ENCODE results near the gene GPC5.

The GPC5 gene

GRCh38 chr13:92721620-92722019, 1323.2 kb downstream of the GPC5 start (continued):
- TF ChIP-seq ZNF37A (tag by site-specific recombination; IDR thresholded peaks at IDR 0.05), result no peak
- TF ChIP-seq ZNF16 (tag by site-specific recombination; IDR thresholded peaks at IDR 0.05; ENCODE audit: low read depth), result no peak

GRCh38 chr13:92727118-92727517, 1328.7 kb downstream of the GPC5 start:
- Histone ChIP-seq H3K4me3 (ENCODE audit: low read depth, low read length) (no peak overlapping the region), H3K27ac (ENCODE audit: extremely low read depth, low read depth, low read length) (no peak overlapping the region), H3K9me3 (ENCODE audit: control insufficient read depth, insufficient read depth, low read depth, low read length) (no peaks in the 10 kb centered on the region), H3K36me3 (ENCODE audit: control insufficient read depth in 2 of 2, insufficient read depth in 1 of 2, low read length in 2 of 2) (no peaks in the 10 kb centered on the region), H3K4me1 (ENCODE audit: control insufficient read depth, insufficient read depth, low read length) (no peaks in the 10 kb centered on the region)
- ChIA-PET CTCF (no interaction called here), POLR2A (no interaction called here)
- no peak for TF ChIP-seq TRIM28 (IDR thresholded peaks at IDR 0.05; ENCODE audit: borderline replicate concordance, low read length)
- TF ChIP-seq ZNF670 (tag by site-specific recombination; IDR thresholded peaks at IDR 0.05; ENCODE audit: low read depth), result no peak
- TF ChIP-seq, protein P1, sequence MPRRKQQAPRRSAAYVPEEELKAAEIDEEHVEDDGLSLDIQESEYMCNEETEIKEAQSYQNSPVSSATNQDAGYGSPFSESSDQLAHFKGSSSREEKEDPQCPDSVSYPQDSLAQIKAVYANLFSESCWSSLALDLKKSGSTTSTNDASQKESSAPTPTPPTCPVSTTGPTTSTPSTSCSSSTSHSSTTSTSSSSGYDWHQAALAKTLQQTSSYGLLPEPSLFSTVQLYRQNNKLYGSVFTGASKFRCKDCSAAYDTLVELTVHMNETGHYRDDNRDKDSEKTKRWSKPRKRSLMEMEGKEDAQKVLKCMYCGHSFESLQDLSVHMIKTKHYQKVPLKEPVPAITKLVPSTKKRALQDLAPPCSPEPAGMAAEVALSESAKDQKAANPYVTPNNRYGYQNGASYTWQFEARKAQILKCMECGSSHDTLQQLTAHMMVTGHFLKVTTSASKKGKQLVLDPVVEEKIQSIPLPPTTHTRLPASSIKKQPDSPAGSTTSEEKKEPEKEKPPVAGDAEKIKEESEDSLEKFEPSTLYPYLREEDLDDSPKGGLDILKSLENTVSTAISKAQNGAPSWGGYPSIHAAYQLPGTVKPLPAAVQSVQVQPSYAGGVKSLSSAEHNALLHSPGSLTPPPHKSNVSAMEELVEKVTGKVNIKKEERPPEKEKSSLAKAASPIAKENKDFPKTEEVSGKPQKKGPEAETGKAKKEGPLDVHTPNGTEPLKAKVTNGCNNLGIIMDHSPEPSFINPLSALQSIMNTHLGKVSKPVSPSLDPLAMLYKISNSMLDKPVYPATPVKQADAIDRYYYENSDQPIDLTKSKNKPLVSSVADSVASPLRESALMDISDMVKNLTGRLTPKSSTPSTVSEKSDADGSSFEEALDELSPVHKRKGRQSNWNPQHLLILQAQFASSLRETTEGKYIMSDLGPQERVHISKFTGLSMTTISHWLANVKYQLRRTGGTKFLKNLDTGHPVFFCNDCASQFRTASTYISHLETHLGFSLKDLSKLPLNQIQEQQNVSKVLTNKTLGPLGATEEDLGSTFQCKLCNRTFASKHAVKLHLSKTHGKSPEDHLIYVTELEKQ (tag by site-specific recombination; IDR thresholded peaks at IDR 0.05; ENCODE audit: borderline replicate concordance), result no peak
- TF ChIP-seq KLF10 (tag by site-specific recombination; IDR thresholded peaks at IDR 0.05), result no peak

DNA sequence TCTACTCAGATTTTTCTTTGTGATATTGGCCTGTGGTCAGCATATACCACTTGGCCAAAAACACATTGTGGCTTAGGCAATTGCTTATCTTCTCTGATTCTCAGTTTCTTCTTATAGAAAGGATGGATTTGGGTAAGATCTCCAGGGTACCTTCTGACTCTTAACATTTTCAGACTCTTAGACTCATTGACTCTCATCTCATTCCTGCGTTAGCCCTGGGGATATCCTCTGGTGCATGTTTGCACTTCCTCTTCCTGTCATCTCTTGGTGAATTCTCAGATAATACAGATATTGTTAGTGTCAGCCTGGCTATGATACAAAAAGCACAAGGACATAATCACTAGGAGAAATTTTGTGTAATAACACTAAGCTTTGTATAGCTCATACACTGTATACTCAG, 1335.6 kb downstream of the GPC5 start:
- no peak for TF ChIP-seq ZNF239 (tag by site-specific recombination; IDR thresholded peaks at IDR 0.05)
- CTCF ChIA-PET, result no interaction called here
- Histone ChIP-seq H3K4me3 (ENCODE audit: low read depth, low read length) (no peak overlapping the region), H3K36me3 (ENCODE audit: control insufficient read depth in 2 of 2, insufficient read depth in 1 of 2, low read length in 2 of 2) (no peaks in the 10 kb centered on the region), H3K27ac (ENCODE audit: extremely low read depth, low read depth, low read length) (no peak overlapping the region), H3K9me3 (ENCODE audit: control insufficient read depth, insufficient read depth, low read depth, low read length) (no peaks in the 10 kb centered on the region), H3K4me1 (ENCODE audit: control insufficient read depth, insufficient read depth, low read length) (no peaks in the 10 kb centered on the region)
- POLR2A ChIA-PET, result no interaction called here

DNA sequence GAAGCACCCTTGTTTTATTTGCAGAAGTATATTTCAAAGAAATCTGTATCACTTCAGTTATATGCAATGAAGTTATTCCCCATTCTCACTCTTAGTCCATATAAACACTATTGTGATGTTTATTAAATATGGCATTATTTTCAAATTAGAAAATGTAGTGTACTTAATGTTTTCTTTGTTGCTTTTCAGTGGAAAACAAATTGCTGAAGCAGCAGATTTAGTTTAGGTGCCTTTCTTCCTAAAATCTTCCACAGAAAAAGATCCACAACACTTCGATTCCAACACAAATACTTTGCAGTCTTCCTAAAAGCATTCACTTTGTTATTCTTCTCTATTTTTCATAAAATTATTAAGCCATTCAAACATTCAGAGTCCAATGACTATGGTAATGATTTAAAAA, 1336.1 kb downstream of the GPC5 start:
- ChIA-PET POLR2A (no interaction called here), CTCF (no interaction called here)
- Histone ChIP-seq H3K9me3 (ENCODE audit: control insufficient read depth, insufficient read depth, low read depth, low read length) (no peaks in the 10 kb centered on the region), H3K4me1 (ENCODE audit: control insufficient read depth, insufficient read depth, low read length) (no peaks in the 10 kb centered on the region), H3K27ac (ENCODE audit: extremely low read depth, low read depth, low read length) (no peak overlapping the region), H3K4me3 (ENCODE audit: low read depth, low read length) (no peak overlapping the region), H3K36me3 (ENCODE audit: control insufficient read depth in 2 of 2, insufficient read depth in 1 of 2, low read length in 2 of 2) (no peaks in the 10 kb centered on the region)
- no peak for TF ChIP-seq SETDB1 (IDR thresholded peaks at IDR 0.05; ENCODE audit: insufficient read length, low read length)
- no peak for TF ChIP-seq ZNF513 (tag by site-specific recombination; IDR thresholded peaks at IDR 0.05)
- no peak for TF ChIP-seq ZNF768 (tag by site-specific recombination; IDR thresholded peaks at IDR 0.05)
- no peak for TF ChIP-seq ZNF416 (tag by site-specific recombination; IDR thresholded peaks at IDR 0.05)
- no peak for TF ChIP-seq ZNF23 (tag by site-specific recombination; IDR thresholded peaks at IDR 0.05; ENCODE audit: borderline replicate concordance)
- no peak for TF ChIP-seq ZNF37A (tag by site-specific recombination; IDR thresholded peaks at IDR 0.05)
- no peak for TF ChIP-seq ZNF561 (tag by site-specific recombination; IDR thresholded peaks at IDR 0.05; ENCODE audit: borderline replicate concordance)
- no peak for TF ChIP-seq PRDM1 (tag by site-specific recombination; IDR thresholded peaks at IDR 0.05)
- TF ChIP-seq ZNF707 (tag by site-specific recombination; IDR thresholded peaks at IDR 0.05), result no peak
- TF ChIP-seq ZBTB7A (tag by site-specific recombination; IDR thresholded peaks at IDR 0.05; ENCODE audit: low read depth), result no peak
- no peak for TF ChIP-seq ZNF629 (tag by site-specific recombination; IDR thresholded peaks at IDR 0.05)
- TF ChIP-seq, protein P2, sequence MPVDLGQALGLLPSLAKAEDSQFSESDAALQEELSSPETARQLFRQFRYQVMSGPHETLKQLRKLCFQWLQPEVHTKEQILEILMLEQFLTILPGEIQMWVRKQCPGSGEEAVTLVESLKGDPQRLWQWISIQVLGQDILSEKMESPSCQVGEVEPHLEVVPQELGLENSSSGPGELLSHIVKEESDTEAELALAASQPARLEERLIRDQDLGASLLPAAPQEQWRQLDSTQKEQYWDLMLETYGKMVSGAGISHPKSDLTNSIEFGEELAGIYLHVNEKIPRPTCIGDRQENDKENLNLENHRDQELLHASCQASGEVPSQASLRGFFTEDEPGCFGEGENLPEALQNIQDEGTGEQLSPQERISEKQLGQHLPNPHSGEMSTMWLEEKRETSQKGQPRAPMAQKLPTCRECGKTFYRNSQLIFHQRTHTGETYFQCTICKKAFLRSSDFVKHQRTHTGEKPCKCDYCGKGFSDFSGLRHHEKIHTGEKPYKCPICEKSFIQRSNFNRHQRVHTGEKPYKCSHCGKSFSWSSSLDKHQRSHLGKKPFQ (tag by site-specific recombination; IDR thresholded peaks at IDR 0.05), result no peak
- no peak for TF ChIP-seq YY2 (tag by site-specific recombination; IDR thresholded peaks at IDR 0.05)
- TF ChIP-seq ZFP41 (tag by site-specific recombination; IDR thresholded peaks at IDR 0.05; ENCODE audit: borderline replicate concordance), result no peak
- TF ChIP-seq ZNF221 (tag by site-specific recombination; IDR thresholded peaks at IDR 0.05; ENCODE audit: borderline replicate concordance), result no peak
- TF ChIP-seq HOXC10 (CRISPR knock-in tag; IDR thresholded peaks at IDR 0.05), result no peak

Measured in HEK293 (cell line).